ENCODE results near the gene STYXL1.

DNA sequence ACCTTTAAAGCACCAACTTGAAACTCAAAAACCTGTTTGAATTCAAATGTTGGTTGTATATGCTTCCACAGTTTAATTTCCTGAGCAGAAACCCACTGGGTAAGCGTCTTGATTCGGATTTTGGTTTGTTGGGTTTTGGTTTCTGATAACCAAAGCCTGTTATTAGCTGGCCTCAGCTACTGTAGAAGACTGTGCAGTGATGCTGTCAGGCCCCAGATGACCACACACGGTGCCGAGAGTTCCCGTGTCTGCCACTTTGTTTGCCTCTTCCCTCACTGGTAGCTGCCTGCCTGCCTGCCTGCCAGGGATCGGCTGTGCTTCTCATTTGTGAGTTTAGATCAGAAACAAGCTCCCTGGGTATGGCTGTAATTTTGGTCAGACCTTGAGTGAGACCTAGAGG, 5.7 kb upstream of the STYXL1 start:
- TF ChIP-seq CTCF (IDR thresholded peaks at IDR 0.05; ENCODE audit: insufficient read depth, low read depth, low read length), result no peak
- TF ChIP-seq EZH2 (IDR thresholded peaks at IDR 0.05; ENCODE audit: insufficient read depth, low read length), result no peak

Data from astrocyte (in vitro differentiated cells and primary cell).